ENCODE measurements around the gene MBLAC1. TPM values are rescaled to one million over a fixed set of nuclear protein-coding genes. Genes with fewer than 3 reads are reported as not detected.
A peak's percentile ranks its signal among the peaks of the same experiment; 100 is the strongest.

The MBLAC1 gene
- total and polyA plus RNA-seq, 11 donors: 1.3 to 3.2 (median 2.0) TPM

DNA sequence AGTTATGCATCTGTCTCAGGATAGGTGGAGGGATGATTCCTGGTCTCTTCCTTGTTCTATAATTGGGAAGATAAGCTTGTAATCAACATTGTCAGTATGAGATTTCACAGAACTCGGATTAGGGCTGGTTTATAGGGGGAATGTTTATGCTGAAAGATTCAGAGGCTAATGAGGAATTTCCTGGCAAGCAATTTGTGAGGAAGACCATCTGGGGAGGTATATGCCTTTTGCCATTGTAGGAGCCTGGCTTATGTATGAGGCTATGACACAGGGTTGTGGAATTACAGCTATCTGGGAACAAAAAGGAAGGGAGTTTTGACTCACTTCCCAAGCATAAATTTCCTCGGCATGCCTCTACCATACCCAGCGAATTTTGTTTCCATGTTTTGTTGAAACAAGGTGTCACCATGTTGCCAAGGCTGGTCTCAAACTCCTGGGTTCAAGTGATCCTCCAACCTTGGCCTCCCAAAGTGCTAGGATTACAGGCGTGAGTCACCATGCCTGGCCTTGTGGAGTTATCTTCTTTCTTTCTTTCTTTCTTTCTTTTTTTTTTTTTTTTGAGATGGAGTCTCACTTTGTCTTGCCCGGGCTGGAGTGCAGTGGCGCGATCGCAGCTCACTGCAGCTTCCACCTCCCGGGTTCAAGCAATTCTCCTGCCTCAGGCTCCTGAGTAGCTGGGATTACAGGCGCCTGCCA lies 39.6 kb upstream of the MBLAC1 start:
- H3K9me3 ChIP-seq: no peaks in the 10 kb centered on the region
- peaks cover 0 to 40% (median 20%) of the 10 kb centered on the region in 12 donors for H3K4me1 ChIP-seq
- intact Hi-C loops (cut with DNase I): loop anchor here in 4 of 10 donors (5.0 to 10.0 kb wide), 2 partner anchors 40 to 172 kb away; partner anchors contain the start of genes TRIM4 (in 3 of the 4) and MBLAC1 (in 1 of the 4)
- H3K36me3 ChIP-seq: peaks cover 0 to 22% (median 20%) of the 10 kb centered on the region in 9 donors
- no peak overlapping the region for H3K4me3 ChIP-seq
- WGBS, 4 donors: 73 to 79% (median 75%) methylated on average over 10 of the region's 10 CpGs
- TF ChIP-seq POLR2A (IDR thresholded peaks at IDR 0.05): no peak
- TF ChIP-seq, protein P1, sequence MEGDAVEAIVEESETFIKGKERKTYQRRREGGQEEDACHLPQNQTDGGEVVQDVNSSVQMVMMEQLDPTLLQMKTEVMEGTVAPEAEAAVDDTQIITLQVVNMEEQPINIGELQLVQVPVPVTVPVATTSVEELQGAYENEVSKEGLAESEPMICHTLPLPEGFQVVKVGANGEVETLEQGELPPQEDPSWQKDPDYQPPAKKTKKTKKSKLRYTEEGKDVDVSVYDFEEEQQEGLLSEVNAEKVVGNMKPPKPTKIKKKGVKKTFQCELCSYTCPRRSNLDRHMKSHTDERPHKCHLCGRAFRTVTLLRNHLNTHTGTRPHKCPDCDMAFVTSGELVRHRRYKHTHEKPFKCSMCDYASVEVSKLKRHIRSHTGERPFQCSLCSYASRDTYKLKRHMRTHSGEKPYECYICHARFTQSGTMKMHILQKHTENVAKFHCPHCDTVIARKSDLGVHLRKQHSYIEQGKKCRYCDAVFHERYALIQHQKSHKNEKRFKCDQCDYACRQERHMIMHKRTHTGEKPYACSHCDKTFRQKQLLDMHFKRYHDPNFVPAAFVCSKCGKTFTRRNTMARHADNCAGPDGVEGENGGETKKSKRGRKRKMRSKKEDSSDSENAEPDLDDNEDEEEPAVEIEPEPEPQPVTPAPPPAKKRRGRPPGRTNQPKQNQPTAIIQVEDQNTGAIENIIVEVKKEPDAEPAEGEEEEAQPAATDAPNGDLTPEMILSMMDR (IDR thresholded peaks at IDR 0.05): no peak
- ATAC-seq: no peak
- DNase-seq: no peak
- no peaks in the 10 kb centered on the region for H3K27me3 ChIP-seq
- peak overlapping the region in 2 of 12 donors; percentile 67 to 85 for H3K27ac ChIP-seq

DNA sequence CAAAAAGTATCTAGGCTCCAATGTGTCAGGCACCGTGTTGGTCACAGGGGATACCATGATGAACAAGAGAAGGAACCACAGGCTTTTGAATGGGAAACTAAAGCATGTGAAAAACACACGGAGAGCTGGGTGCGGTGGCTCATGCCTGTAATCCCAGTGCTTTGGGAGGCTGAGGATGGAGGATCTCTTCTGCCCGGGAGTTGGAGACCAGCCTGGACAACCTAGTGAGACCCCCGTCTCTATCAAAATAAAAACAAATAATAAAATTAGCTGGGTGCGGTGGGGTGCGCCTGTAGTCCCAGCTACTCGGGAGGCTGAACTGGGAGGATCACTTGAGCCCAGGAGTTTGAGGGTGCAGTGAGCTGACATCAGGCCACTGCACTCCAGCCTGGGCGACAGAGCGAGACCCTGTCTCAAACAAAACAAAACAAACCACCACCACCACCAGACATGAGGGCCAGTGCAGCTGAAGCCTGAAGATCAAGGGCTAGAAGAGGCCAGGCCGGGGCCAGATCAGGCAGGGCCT lies 38.6 kb upstream of the MBLAC1 start:
- H3K4me3 ChIP-seq: peak overlapping the region; percentile 62 to 96 (median 87)
- DNase-seq (no peak), ATAC-seq (peak in 1 of 4 donors; percentile 8)
- peaks cover 0 to 32% (median 29%) of the 10 kb centered on the region in 9 donors for H3K36me3 ChIP-seq
- intact Hi-C loops (cut with DNase I): loop anchor here in 4 of 10 donors (5.0 to 10.0 kb wide), 2 partner anchors 39 to 173 kb away; partner anchors contain the start of genes TRIM4 (in 3 of the 4) and MBLAC1 (in 1 of the 4)
- H3K27ac ChIP-seq: peak overlapping the region; percentile 70 to 97 (median 93)
- 80 to 88% (median 82%) methylated on average over 11 of the region's 11 CpGs for WGBS, 4 donors
- peaks cover 0 to 31% (median 15%) of the 10 kb centered on the region in 12 donors for H3K4me1 ChIP-seq
- no peaks in the 10 kb centered on the region for H3K27me3 ChIP-seq
- no peak for TF ChIP-seq POLR2A (IDR thresholded peaks at IDR 0.05)
- TF ChIP-seq, protein P1 (IDR thresholded peaks at IDR 0.05): no peak
- H3K9me3 ChIP-seq: no peaks in the 10 kb centered on the region

DNA sequence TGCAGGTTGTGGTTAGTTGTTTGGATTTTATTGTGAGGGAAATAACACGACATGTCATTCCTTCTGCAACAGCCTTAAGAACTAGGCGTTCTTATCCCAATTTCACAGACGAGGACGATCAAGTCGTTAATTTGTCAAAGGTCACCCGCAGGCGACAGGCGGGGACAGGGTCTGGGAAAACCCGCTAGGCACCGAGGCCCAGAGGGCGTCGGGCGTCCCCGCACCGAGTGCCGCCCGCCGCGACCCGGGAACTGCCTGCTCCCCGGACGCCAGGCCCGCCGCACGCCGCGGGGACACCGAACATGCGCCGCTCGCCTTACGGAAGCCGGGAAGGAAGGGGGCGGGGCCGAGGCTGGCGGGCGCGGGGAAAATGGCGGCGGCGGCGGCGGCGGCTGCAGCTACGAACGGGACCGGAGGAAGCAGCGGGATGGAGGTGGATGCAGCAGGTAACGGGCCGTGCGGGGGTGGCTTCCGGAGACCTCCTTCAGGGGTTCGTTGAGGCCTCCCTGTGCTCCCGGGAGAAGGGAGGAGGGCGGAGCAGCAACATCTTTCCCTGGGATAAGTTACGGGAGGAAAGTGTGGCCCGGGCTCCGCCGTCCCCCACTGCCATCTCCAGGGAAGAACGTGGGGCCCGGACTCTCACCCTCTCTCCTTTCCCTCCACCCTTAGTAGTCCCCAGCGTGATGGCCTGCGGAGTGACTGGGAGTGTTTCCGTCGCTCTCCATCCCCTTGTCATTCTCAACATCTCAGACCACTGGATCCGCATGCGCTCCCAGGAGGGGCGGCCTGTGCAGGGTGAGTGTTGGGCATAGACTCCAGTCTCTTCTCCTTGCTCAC lies 37.9 kb upstream of the MBLAC1 start, which contains the start of gene COPS6:
TSS of gene COPS6 (plus strand) at position 349 of the 837 bp plus-strand sequence. CDS start at position 371, 22 bp downstream.
- peak; percentile 48 to 88 (median 88) for ATAC-seq
- no peaks in the 10 kb centered on the region for H3K27me3 ChIP-seq
- peak within 1 kb of the TSS; percentile 62 to 96 (median 87) for H3K4me3 ChIP-seq
- H3K36me3 ChIP-seq: peaks cover 0 to 38% (median 36%) of the 10 kb centered on the region in 9 donors
- 0 to 2% (median 1%) methylated on average over 32 to 68 of the region's 68 CpGs for WGBS, 4 donors
- DNase-seq: peak; percentile 88 to 94 (median 91)
- H3K9me3 ChIP-seq: no peaks in the 10 kb centered on the region
- peak within 1 kb of the TSS; percentile 70 to 97 (median 93) for H3K27ac ChIP-seq
- intact Hi-C loops (cut with DNase I): loop anchor here in 4 of 10 donors (5.0 to 10.0 kb wide), 2 partner anchors 38 to 174 kb away; partner anchors contain the start of genes TRIM4 (in 3 of the 4) and MBLAC1 (in 1 of the 4)
- H3K4me1 ChIP-seq: peaks cover 0 to 31% (median 16%) of the 10 kb centered on the region in 12 donors
- TF ChIP-seq POLR2A (IDR thresholded peaks at IDR 0.05): peak in 1 of 2 donors; percentile 89
- TF ChIP-seq, protein P1 (IDR thresholded peaks at IDR 0.05): no peak
